Stomach (tissue), 9 donors: Measurements from ENCODE around the gene PLS1. TPM values are rescaled to one million over a fixed set of nuclear protein-coding genes. Genes with fewer than 3 reads are reported as not detected.
"Not testable (repeated sequence)": the region's sequence is repeated elsewhere in the genome, so short reads cannot be mapped to it uniquely, and the experiment has no call there.

Experiments
- DNase-seq, 2 donors: peaks; one replicate each; pipeline versions ENCODE4 v3.0.0 to v3.0.0-alpha.2; 2013 to 2019
- H3K27ac ChIP-seq, 5 donors: fragments of 200-600 bp in 4 of 5; sonication (generic) in 4 of 5; one replicate each; pipeline ENCODE4 v1.5.1; 2013 to 2019; ENCODE audit warnings: mild to moderate bottlenecking in 1 of 5, moderate library complexity in 1 of 5
- H3K27me3 ChIP-seq, 3 donors: fragments of 200-600 bp; sonication (generic); one replicate each; pipeline ENCODE4 v1.5.1; 2017 to 2019; ENCODE audit warnings: mixed run types in 1 of 3
- H3K36me3 ChIP-seq, 4 donors: fragments of 200-600 bp; sonication (generic); 1 replicate in 3 of 4; 2 replicates in 1 of 4; pipeline ENCODE4 v1.5.1; 2016 to 2019
- H3K4me1 ChIP-seq, 4 donors: fragments of 200-600 bp; sonication (generic); one replicate each; pipeline ENCODE4 v1.5.1; 2016 to 2019
- H3K4me3 ChIP-seq, 4 donors: fragments of 200-600 bp; sonication (generic) in 3 of 4; one replicate each; pipeline ENCODE4 v1.5.1; 2016 to 2019; ENCODE audit warnings: mild to moderate bottlenecking in 1 of 4
- H3K9me3 ChIP-seq, 4 donors: fragments of 200-600 bp; sonication (generic); one replicate each; pipeline ENCODE4 v1.5.1; 2016 to 2019
- CTCF ChIP-seq, 7 experiments: fragments of 450-650 bp in 4 of 7; fragments of 200-600 bp in 3 of 7; sonication (generic) in 3 of 7; IDR thresholded peaks; one replicate each; pipeline ENCODE4 v1.5.1; 2016 to 2019; ENCODE audit warnings: antibody characterized with exemption in 7 of 7, control low read depth in 2 of 7, mild to moderate bottlenecking in 1 of 7
- EP300 ChIP-seq: sonication (generic); formaldehyde crosslinking; IDR thresholded peaks from one replicate; pipeline ENCODE4 v1.6.1; 2017; ENCODE audit warnings: antibody characterized with exemption
- POLR2A ChIP-seq, 4 donors: fragments of 450-650 bp; IDR thresholded peaks; one replicate each; pipeline ENCODE4 v1.6.1; 2016; ENCODE audit warnings: antibody characterized with exemption in 4 of 4, control low read depth in 2 of 4, mild to moderate bottlenecking in 1 of 4, moderate library complexity in 1 of 4
- POLR2AphosphoS5 ChIP-seq, 3 donors: sonication (generic); formaldehyde crosslinking; IDR thresholded peaks; one replicate each; pipeline ENCODE4 v1.6.1; 2016; ENCODE audit warnings: antibody characterized with exemption in 3 of 3
- WGBS, 5 donors: extraction: QIAGEN DNeasy Blood & Tissue Kit in 3 of 5; methylation state at CpG; one replicate each; pipeline versions ENCODE4 v1.1.5 to v1.1.7; 2013 to 2018; 5-methylcytosine and 5-hydroxymethylcytosine counted together
- intact Hi-C: fragments of 100-400 bp; cut with DNase I; formaldehyde crosslinking; loops from one replicate; pipeline ENCODE4 v1.15.1; 2023; ENCODE audit warnings: low total_unique reads
- polyA plus RNA-seq, 3 donors: library from polyadenylated mRNA; stranded (reverse); fragments of 200-250 nt; gene quantifications; one replicate each; pipeline ENCODE4 v1.2.3, GENCODE V29; 2013
- small RNA-seq, 4 donors: library from RNA; depleted of rRNA; stranded (forward); fragments of <200 nt; gene quantifications; one replicate each; pipeline ENCODE3, GENCODE V24; 2016
- total RNA-seq, 5 donors: library from RNA; depleted of rRNA; stranded (reverse); fragments of >200 nt; gene quantifications; one replicate each; pipeline versions ENCODE4 v1.1.0 to v1.2.3, GENCODE V29; 2014 to 2016
- donor health status: healthy with polysubstance abuse.
- donor health status: Bipolar disorder and iron deficiency.
- donor health status: healthy.

Gene PLS1
- total and polyA plus RNA-seq, 8 donors = 5.2 to 79.1 (median 19.3) TPM

GRCh38 chr3:142738396-142738795 lies 142.2 kb downstream of the PLS1 start:
- H3K4me3 ChIP-seq = no peak overlapping the region
- H3K27ac ChIP-seq = no peak overlapping the region
- no peaks in the 10 kb centered on the region for H3K4me1 ChIP-seq
- no peak for DNase-seq
- TF ChIP-seq CTCF (IDR thresholded peaks at IDR 0.05) = no peak
- no peak for TF ChIP-seq EP300
- no peak for TF ChIP-seq POLR2A (IDR thresholded peaks at IDR 0.05)
- no peak for TF ChIP-seq POLR2AphosphoS5 (IDR thresholded peaks at IDR 0.05)
- no peaks in the 10 kb centered on the region for H3K9me3 ChIP-seq
- no peaks in the 10 kb centered on the region for H3K27me3 ChIP-seq
- intact Hi-C loops = no loop called here
- no peaks in the 10 kb centered on the region for H3K36me3 ChIP-seq

GRCh38 chr3:142746646-142747045 lies 150.5 kb downstream of the PLS1 start:
- H3K9me3 ChIP-seq = peaks cover 0 to 4% (median 0%) of the 10 kb centered on the region in 4 donors
- H3K36me3 ChIP-seq = peaks cover 0 to 17% (median 5%) of the 10 kb centered on the region in 4 donors
- WGBS, 5 donors = 76 to 88% (median 86%) methylated on average over 7 of the region's 7 CpGs
- no peak for TF ChIP-seq CTCF (IDR thresholded peaks at IDR 0.05)
- no peak for TF ChIP-seq POLR2A (IDR thresholded peaks at IDR 0.05)
- no peak for TF ChIP-seq POLR2AphosphoS5 (IDR thresholded peaks at IDR 0.05)
- no peak for TF ChIP-seq EP300
- no peaks in the 10 kb centered on the region for H3K4me1 ChIP-seq
- no peak overlapping the region for H3K27ac ChIP-seq
- intact Hi-C loops = no loop called here
- H3K27me3 ChIP-seq = no peaks in the 10 kb centered on the region
- no peak for DNase-seq
- no peak overlapping the region for H3K4me3 ChIP-seq

GRCh38 chr3:142750531-142750930 lies 154.3 kb downstream of the PLS1 start:
- H3K27me3 ChIP-seq, H3K9me3 ChIP-seq, H3K4me1 ChIP-seq, H3K27ac ChIP-seq, H3K4me3 ChIP-seq, DNase-seq, intact Hi-C loops: not testable (repeated sequence)
- WGBS, 5 donors = 92 to 99% (median 94%) methylated on average over 4 of the region's 4 CpGs
- H3K36me3 ChIP-seq = peaks cover 0 to 17% (median 5%) of the 10 kb centered on the region in 4 donors

GRCh38 chr3:142752605-142753004 lies 156.4 kb downstream of the PLS1 start:
- H3K4me1 ChIP-seq, H3K9me3 ChIP-seq, DNase-seq, H3K27ac ChIP-seq, intact Hi-C loops, H3K27me3 ChIP-seq, H3K4me3 ChIP-seq: not testable (repeated sequence)
- peaks cover 0 to 17% (median 5%) of the 10 kb centered on the region in 4 donors for H3K36me3 ChIP-seq
- 29 to 65% (median 49%) methylated on average over 3 to 4 of the region's 4 CpGs for WGBS, 5 donors

GRCh38 chr3:142754494-142754893 lies 158.3 kb downstream of the PLS1 start:
- TF ChIP-seq POLR2AphosphoS5 (IDR thresholded peaks at IDR 0.05) (no peak), EP300 (no peak), POLR2A (IDR thresholded peaks at IDR 0.05) (no peak), CTCF (IDR thresholded peaks at IDR 0.05) (no peak)
- peaks cover 0 to 4% (median 0%) of the 10 kb centered on the region in 4 donors for H3K36me3 ChIP-seq
- no peaks in the 10 kb centered on the region for H3K27me3 ChIP-seq
- H3K4me1 ChIP-seq = no peaks in the 10 kb centered on the region
- H3K9me3 ChIP-seq = peaks cover 0 to 4% (median 0%) of the 10 kb centered on the region in 4 donors
- intact Hi-C loops = no loop called here
- H3K4me3 ChIP-seq = no peak overlapping the region
- no peak overlapping the region for H3K27ac ChIP-seq
- DNase-seq = no peak
- 87 to 97% (median 90%) methylated on average over 1 of the region's 1 CpG for WGBS, 5 donors

Small RNA genes lying within 50 kb of the gene (small RNA-seq; reads per million reads assigned to genes)
- 0 reads per million in 4 donors for gene RNA5SP143

Other genes with a start within 250 kb of the PLS1 start
- gene XRN1, start 148.4 kb upstream of the PLS1 start, total RNA-seq = 100 to 1,000 TPM in 1 of 5 donors, 10 to 100 TPM in 4; 23.8 to 122 (median 29.2) TPM
- 1 to 10 TPM; 2.3 to 4.6 (median 3.0) TPM for gene XRN1, start 148.4 kb upstream of the PLS1 start, polyA plus RNA-seq
- gene ATR, start 17.7 kb upstream of the PLS1 start, total RNA-seq = 10 to 100 TPM; 12.8 to 51.0 (median 34.2) TPM
- 10 to 100 TPM in 1 of 3 donors, 1 to 10 TPM in 2; 6.0 to 13.6 (median 9.0) TPM for gene ATR, start 17.7 kb upstream of the PLS1 start, polyA plus RNA-seq
- gene TRPC1, start 127.6 kb downstream of the PLS1 start, total RNA-seq = 10 to 100 TPM in 1 of 5 donors, 1 to 10 TPM in 4; 1.2 to 28.8 (median 4.8) TPM
- 1 to 10 TPM; 1.7 to 2.7 (median 2.6) TPM for gene TRPC1, start 127.6 kb downstream of the PLS1 start, polyA plus RNA-seq